Measurements from ENCODE around the gene USP40.

Gene USP40

GRCh38 chr2:233535271-233535670 is 31.3 kb downstream of the USP40 start:
- no peak for DNase-seq

DNA sequence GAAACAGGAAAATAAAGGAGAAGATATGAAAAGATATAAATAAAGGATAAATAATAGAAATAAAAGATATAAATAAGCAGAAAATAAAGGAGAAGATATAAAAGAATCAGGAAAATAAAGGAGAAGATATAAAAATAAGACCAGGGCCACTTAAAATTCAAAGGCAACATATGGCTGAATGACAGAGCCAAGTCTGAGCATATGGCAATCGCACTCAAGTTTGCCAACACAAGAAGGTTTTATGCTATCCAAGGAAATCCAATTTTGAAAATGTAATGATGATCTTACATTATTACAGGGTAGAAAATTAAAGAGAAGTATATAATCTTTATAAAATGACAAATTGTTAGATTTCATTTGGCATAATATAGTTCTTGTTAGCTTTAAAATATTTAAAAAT is 33.6 kb downstream of the USP40 start:
- Histone ChIP-seq H3K79me2 (ENCODE audit: insufficient read depth, low read length) (no peaks in the 10 kb centered on the region), H2AFZ (ENCODE audit: low read depth, low read length) (no peak overlapping the region), H3K27ac (ENCODE audit: low read length) (no peak overlapping the region), H3K9ac (ENCODE audit: low read depth, low read length) (no peak overlapping the region), H3K4me1 (ENCODE audit: insufficient read depth, low read length) (no peaks in the 10 kb centered on the region), H3K27me3 (ENCODE audit: insufficient read depth, low read length, poor library complexity) (no peaks in the 10 kb centered on the region), H3K36me3 (ENCODE audit: insufficient read depth, low read length) (peaks cover 14% of the 10 kb centered on the region), H4K20me1 (ENCODE audit: insufficient read depth, low read length) (no peaks in the 10 kb centered on the region), H3K9me3 (ENCODE audit: insufficient read depth, low read length, severe bottlenecking) (no peaks in the 10 kb centered on the region), H3K4me2 (ENCODE audit: insufficient read depth, low read length) (no peak overlapping the region), H3K4me3 (ENCODE audit: low read depth in 1 of 2, low read length in 2 of 2) (no peak overlapping the region)
- ATAC-seq (ENCODE audit: insufficient read depth, low read depth) = no peak
- TF ChIP-seq EZH2 (IDR thresholded peaks at IDR 0.05; ENCODE audit: borderline replicate concordance, low read depth, low read length, severe bottlenecking) = no peak
- no peak for TF ChIP-seq CTCF (IDR thresholded peaks at IDR 0.05; ENCODE audit: borderline replicate concordance, extremely low read depth, low read length, poor library complexity, severe bottlenecking)
- no peak for DNase-seq

More at GRCh38 chr2:233535271-233535670, 31.3 kb downstream of the USP40 start:
- no peak overlapping the region for H3K27ac ChIP-seq (ENCODE audit: low read length)
- peaks cover 11% of the 10 kb centered on the region for H3K36me3 ChIP-seq (ENCODE audit: insufficient read depth, low read length)
- no peak for ATAC-seq (ENCODE audit: insufficient read depth, low read depth)
- TF ChIP-seq EZH2 (IDR thresholded peaks at IDR 0.05; ENCODE audit: borderline replicate concordance, low read depth, low read length, severe bottlenecking) = no peak
- no peak overlapping the region for H3K4me2 ChIP-seq (ENCODE audit: insufficient read depth, low read length)
- no peaks in the 10 kb centered on the region for H3K9me3 ChIP-seq (ENCODE audit: insufficient read depth, low read length, severe bottlenecking)
- H3K4me1 ChIP-seq (ENCODE audit: insufficient read depth, low read length) = no peaks in the 10 kb centered on the region
- no peak overlapping the region for H3K4me3 ChIP-seq (ENCODE audit: low read depth in 1 of 2, low read length in 2 of 2)
- H3K79me2 ChIP-seq (ENCODE audit: insufficient read depth, low read length) = no peaks in the 10 kb centered on the region
- no peaks in the 10 kb centered on the region for H3K27me3 ChIP-seq (ENCODE audit: insufficient read depth, low read length, poor library complexity)
- H2AFZ ChIP-seq (ENCODE audit: low read depth, low read length) = no peak overlapping the region
- H4K20me1 ChIP-seq (ENCODE audit: insufficient read depth, low read length) = no peaks in the 10 kb centered on the region
- H3K9ac ChIP-seq (ENCODE audit: low read depth, low read length) = no peak overlapping the region

- H3K4me2 ChIP-seq (ENCODE audit: insufficient read depth, low read length) = no peak overlapping the region
- ATAC-seq (ENCODE audit: insufficient read depth, low read depth) (no peak), DNase-seq (no peak)
- no peaks in the 10 kb centered on the region for H4K20me1 ChIP-seq (ENCODE audit: insufficient read depth, low read length)
- H2AFZ ChIP-seq (ENCODE audit: low read depth, low read length) = no peak overlapping the region
- no peaks in the 10 kb centered on the region for H3K4me1 ChIP-seq (ENCODE audit: insufficient read depth, low read length)
- no peak overlapping the region for H3K27ac ChIP-seq (ENCODE audit: low read length)
- H3K79me2 ChIP-seq (ENCODE audit: insufficient read depth, low read length) = no peaks in the 10 kb centered on the region
- H3K9me3 ChIP-seq (ENCODE audit: insufficient read depth, low read length, severe bottlenecking) = no peaks in the 10 kb centered on the region
- TF ChIP-seq CTCF (IDR thresholded peaks at IDR 0.05; ENCODE audit: borderline replicate concordance, extremely low read depth, low read length, poor library complexity, severe bottlenecking) = no peak
- no peak for TF ChIP-seq EZH2 (IDR thresholded peaks at IDR 0.05; ENCODE audit: borderline replicate concordance, low read depth, low read length, severe bottlenecking)
- H3K27me3 ChIP-seq (ENCODE audit: insufficient read depth, low read length, poor library complexity) = no peaks in the 10 kb centered on the region
- no peak overlapping the region for H3K4me3 ChIP-seq (ENCODE audit: low read depth in 1 of 2, low read length in 2 of 2)
- peaks cover 14% of the 10 kb centered on the region for H3K36me3 ChIP-seq (ENCODE audit: insufficient read depth, low read length)
- no peak overlapping the region for H3K9ac ChIP-seq (ENCODE audit: low read depth, low read length)
Observed at GRCh38 chr2:233531955-233532354, 34.6 kb downstream of the USP40 start.

DNA sequence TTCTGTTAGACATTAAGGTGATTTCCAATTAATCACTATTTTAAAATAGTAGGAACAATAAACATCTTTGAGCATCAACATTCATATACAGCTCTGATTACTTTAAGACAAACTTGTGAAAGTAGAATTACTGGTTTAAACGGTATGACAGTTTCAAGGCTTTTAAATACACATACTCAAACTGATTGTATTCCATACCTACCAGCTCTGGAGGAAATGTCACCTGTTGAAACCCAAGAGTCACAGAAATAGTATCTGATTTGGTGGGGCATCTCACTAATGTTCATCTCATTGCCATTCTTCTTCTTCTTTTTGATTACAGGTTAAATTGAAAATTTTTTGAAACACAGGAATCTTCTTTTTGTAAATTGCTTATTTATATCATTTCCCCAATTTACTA is 36.2 kb downstream of the USP40 start:
- H3K36me3 ChIP-seq (ENCODE audit: insufficient read depth, low read length) = peaks cover 14% of the 10 kb centered on the region
- TF ChIP-seq CTCF (IDR thresholded peaks at IDR 0.05; ENCODE audit: borderline replicate concordance, extremely low read depth, low read length, poor library complexity, severe bottlenecking) = no peak
- TF ChIP-seq EZH2 (IDR thresholded peaks at IDR 0.05; ENCODE audit: borderline replicate concordance, low read depth, low read length, severe bottlenecking) = no peak
- no peak overlapping the region for H2AFZ ChIP-seq (ENCODE audit: low read depth, low read length)
- no peaks in the 10 kb centered on the region for H3K9me3 ChIP-seq (ENCODE audit: insufficient read depth, low read length, severe bottlenecking)
- DNase-seq (no peak), ATAC-seq (ENCODE audit: insufficient read depth, low read depth) (no peak)
- no peak overlapping the region for H3K4me2 ChIP-seq (ENCODE audit: insufficient read depth, low read length)
- H3K9ac ChIP-seq (ENCODE audit: low read depth, low read length) = no peak overlapping the region
- no peak overlapping the region for H3K27ac ChIP-seq (ENCODE audit: low read length)
- no peaks in the 10 kb centered on the region for H3K27me3 ChIP-seq (ENCODE audit: insufficient read depth, low read length, poor library complexity)
- H3K4me3 ChIP-seq (ENCODE audit: low read depth in 1 of 2, low read length in 2 of 2) = no peak overlapping the region
- no peaks in the 10 kb centered on the region for H3K4me1 ChIP-seq (ENCODE audit: insufficient read depth, low read length)
- H4K20me1 ChIP-seq (ENCODE audit: insufficient read depth, low read length) = no peaks in the 10 kb centered on the region
- no peaks in the 10 kb centered on the region for H3K79me2 ChIP-seq (ENCODE audit: insufficient read depth, low read length)
